ENCODE results near the gene PIANP. TPM values are rescaled to one million over a fixed set of nuclear protein-coding genes. Genes with fewer than 3 reads are reported as not detected.
A peak's percentile ranks its signal among the peaks of the same experiment; 100 is the strongest.

The PIANP gene
- total and polyA plus RNA-seq, 10 of the 15 experiments (the other 5 are each of a cell fraction or from before 2014, with no cell fraction given) = 0.08 to 0.12 (median 0.08) TPM; not detected in 7

GRCh38 chr12:6662906-6663742 lies 37.5 kb downstream of the PIANP start, which contains the start of gene ING4 (continued):
- TF ChIP-seq, protein P1, sequence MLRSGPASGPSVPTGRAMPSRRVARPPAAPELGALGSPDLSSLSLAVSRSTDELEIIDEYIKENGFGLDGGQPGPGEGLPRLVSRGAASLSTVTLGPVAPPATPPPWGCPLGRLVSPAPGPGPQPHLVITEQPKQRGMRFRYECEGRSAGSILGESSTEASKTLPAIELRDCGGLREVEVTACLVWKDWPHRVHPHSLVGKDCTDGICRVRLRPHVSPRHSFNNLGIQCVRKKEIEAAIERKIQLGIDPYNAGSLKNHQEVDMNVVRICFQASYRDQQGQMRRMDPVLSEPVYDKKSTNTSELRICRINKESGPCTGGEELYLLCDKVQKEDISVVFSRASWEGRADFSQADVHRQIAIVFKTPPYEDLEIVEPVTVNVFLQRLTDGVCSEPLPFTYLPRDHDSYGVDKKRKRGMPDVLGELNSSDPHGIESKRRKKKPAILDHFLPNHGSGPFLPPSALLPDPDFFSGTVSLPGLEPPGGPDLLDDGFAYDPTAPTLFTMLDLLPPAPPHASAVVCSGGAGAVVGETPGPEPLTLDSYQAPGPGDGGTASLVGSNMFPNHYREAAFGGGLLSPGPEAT (IDR thresholded peaks at IDR 0.05; ENCODE audit: low read depth) = peak; percentile 99
- peak; percentile 100 for TF ChIP-seq ATF7 (IDR thresholded peaks at IDR 0.05; ENCODE audit: low read depth)
- TF ChIP-seq CHD4 (IDR thresholded peaks at IDR 0.05) = no peak
- TF ChIP-seq, protein P2, sequence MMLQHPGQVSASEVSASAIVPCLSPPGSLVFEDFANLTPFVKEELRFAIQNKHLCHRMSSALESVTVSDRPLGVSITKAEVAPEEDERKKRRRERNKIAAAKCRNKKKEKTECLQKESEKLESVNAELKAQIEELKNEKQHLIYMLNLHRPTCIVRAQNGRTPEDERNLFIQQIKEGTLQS (IDR thresholded peaks at IDR 0.05; ENCODE audit: borderline replicate concordance, extremely low read depth, low read depth, low read length) = 0 out of 2 replicates have a peak, but pooled peaks have one; percentile 41
- no peak for TF ChIP-seq MYB (IDR thresholded peaks at IDR 0.05; ENCODE audit: borderline replicate concordance, low read depth, low read length)
- TF ChIP-seq, protein P3, sequence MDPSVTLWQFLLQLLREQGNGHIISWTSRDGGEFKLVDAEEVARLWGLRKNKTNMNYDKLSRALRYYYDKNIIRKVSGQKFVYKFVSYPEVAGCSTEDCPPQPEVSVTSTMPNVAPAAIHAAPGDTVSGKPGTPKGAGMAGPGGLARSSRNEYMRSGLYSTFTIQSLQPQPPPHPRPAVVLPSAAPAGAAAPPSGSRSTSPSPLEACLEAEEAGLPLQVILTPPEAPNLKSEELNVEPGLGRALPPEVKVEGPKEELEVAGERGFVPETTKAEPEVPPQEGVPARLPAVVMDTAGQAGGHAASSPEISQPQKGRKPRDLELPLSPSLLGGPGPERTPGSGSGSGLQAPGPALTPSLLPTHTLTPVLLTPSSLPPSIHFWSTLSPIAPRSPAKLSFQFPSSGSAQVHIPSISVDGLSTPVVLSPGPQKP (IDR thresholded peaks at IDR 0.05; ENCODE audit: low read depth, low read length) = peak; percentile 99
- TF ChIP-seq, protein P4, sequence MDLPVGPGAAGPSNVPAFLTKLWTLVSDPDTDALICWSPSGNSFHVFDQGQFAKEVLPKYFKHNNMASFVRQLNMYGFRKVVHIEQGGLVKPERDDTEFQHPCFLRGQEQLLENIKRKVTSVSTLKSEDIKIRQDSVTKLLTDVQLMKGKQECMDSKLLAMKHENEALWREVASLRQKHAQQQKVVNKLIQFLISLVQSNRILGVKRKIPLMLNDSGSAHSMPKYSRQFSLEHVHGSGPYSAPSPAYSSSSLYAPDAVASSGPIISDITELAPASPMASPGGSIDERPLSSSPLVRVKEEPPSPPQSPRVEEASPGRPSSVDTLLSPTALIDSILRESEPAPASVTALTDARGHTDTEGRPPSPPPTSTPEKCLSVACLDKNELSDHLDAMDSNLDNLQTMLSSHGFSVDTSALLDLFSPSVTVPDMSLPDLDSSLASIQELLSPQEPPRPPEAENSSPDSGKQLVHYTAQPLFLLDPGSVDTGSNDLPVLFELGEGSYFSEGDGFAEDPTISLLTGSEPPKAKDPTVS (IDR thresholded peaks at IDR 0.05; ENCODE audit: low read depth, low read length) = 0 out of 2 replicates have a peak, but pooled peaks have one; percentile 37
- TF ChIP-seq STAT3 (IDR thresholded peaks at IDR 0.05; ENCODE audit: low read depth, low read length) = no peak
- TF ChIP-seq, protein P5, sequence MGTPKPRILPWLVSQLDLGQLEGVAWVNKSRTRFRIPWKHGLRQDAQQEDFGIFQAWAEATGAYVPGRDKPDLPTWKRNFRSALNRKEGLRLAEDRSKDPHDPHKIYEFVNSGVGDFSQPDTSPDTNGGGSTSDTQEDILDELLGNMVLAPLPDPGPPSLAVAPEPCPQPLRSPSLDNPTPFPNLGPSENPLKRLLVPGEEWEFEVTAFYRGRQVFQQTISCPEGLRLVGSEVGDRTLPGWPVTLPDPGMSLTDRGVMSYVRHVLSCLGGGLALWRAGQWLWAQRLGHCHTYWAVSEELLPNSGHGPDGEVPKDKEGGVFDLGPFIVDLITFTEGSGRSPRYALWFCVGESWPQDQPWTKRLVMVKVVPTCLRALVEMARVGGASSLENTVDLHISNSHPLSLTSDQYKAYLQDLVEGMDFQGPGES (IDR thresholded peaks at IDR 0.05) = no peak
- peak; percentile 100 for TF ChIP-seq CREB1 (IDR thresholded peaks at IDR 0.05; ENCODE audit: low read depth)
- peak; percentile 66 for TF ChIP-seq GATAD2B (conservative IDR thresholded peaks at IDR 0.05; ENCODE audit: low read depth)
- TF ChIP-seq BCLAF1 (IDR thresholded peaks at IDR 0.05) = no peak
- TF ChIP-seq PRDM15 (CRISPR knock-in tag; IDR thresholded peaks at IDR 0.05) = no peak
- no peak for TF ChIP-seq CEBPB (IDR thresholded peaks at IDR 0.05; ENCODE audit: borderline replicate concordance in 1 of 2, low read depth in 2 of 2, low read length in 2 of 2)
- no peak; the same call in 1 of the 2 replicates for TF ChIP-seq TCF7 (IDR thresholded peaks at IDR 0.05; ENCODE audit: borderline replicate concordance)
